CD4-positive, CD25-positive, alpha-beta regulatory T cell (primary cell): Measurements from ENCODE around the gene POLN. TPM values are rescaled to one million over a fixed set of nuclear protein-coding genes. Genes with fewer than 3 reads are reported as not detected.

Source experiments
- polyA plus RNA-seq, 4 donors: library from polyadenylated mRNA; unstranded; fragments of 300-500 nt; fragmentation: Illumina TruSeq; gene quantifications; one replicate each; pipeline ENCODE4 v1.2.3, GENCODE V29; 2021
- total RNA-seq: library from RNA; stranded (reverse); gene quantifications from one replicate; pipeline ENCODE4 v1.2.3, GENCODE V29; 2022

POLN gene
- total and polyA plus RNA-seq, 5 donors from 2014 or later = 0.46 to 4.9 (median 0.94) TPM

Other genes starting within 250 kb of the POLN start
- gene NELFA, start 233.1 kb downstream of the POLN start, total RNA-seq = 50.7 TPM
- 10 to 100 TPM; 20.2 to 30.5 (median 26.9) TPM for gene NELFA, start 233.1 kb downstream of the POLN start, polyA plus RNA-seq
- gene NAT8L, start 182.8 kb downstream of the POLN start, total RNA-seq = 0.15 TPM
- gene NAT8L, start 182.8 kb downstream of the POLN start, polyA plus RNA-seq = under 1 TPM in 1 of 4 donors, not detected in 3; 0.02 TPM
- gene HAUS3, start within 50 bp of the POLN start, total RNA-seq = 140 TPM
- 10 to 100 TPM; 27.5 to 29.8 (median 28.4) TPM for gene HAUS3, start within 50 bp of the POLN start, polyA plus RNA-seq
- gene MXD4, start 20.0 kb upstream of the POLN start, total RNA-seq = 121 TPM
- gene MXD4, start 20.0 kb upstream of the POLN start, polyA plus RNA-seq = 10 to 100 TPM; 34.3 to 60.4 (median 47.2) TPM
- 86.4 TPM for gene ZFYVE28, start 176.5 kb upstream of the POLN start, total RNA-seq
- 10 to 100 TPM in 2 of 4 donors, 1 to 10 TPM in 2; 8.5 to 26.0 (median 13.4) TPM for gene ZFYVE28, start 176.5 kb upstream of the POLN start, polyA plus RNA-seq
- 0.20 TPM for gene CFAP99, start 176.8 kb upstream of the POLN start, total RNA-seq
- not detected for gene CFAP99, start 176.8 kb upstream of the POLN start, polyA plus RNA-seq
- gene RNF4, start 227.0 kb upstream of the POLN start, total RNA-seq = 111 TPM
- 10 to 100 TPM; 72.0 to 94.4 (median 83.0) TPM for gene RNF4, start 227.0 kb upstream of the POLN start, polyA plus RNA-seq